Subcutaneous adipose tissue (tissue), 4 donors: ENCODE results near the gene KRTAP2-2. TPM values are rescaled to one million over a fixed set of nuclear protein-coding genes. Genes with fewer than 3 reads are reported as not detected.

Source experiments
- CTCF ChIP-seq: fragments of 450-650 bp; IDR thresholded peaks from one replicate; pipeline ENCODE4 v1.5.1; 2016; ENCODE audit warnings: low read depth, mild to moderate bottlenecking, control low read depth, antibody characterized with exemption, moderate library complexity
- total RNA-seq, 4 donors: library from RNA; depleted of rRNA; stranded (reverse); fragments of >200 nt; gene quantifications; one replicate each; pipeline ENCODE4 v1.1.0, GENCODE V29; 2016

The KRTAP2-2 gene
- total RNA-seq, 4 donors from 2014 or later: not detected

- no peak for TF ChIP-seq CTCF
Observed at GRCh38 chr17:41064301-41064700, 9.3 kb upstream of the KRTAP2-2 start.

GRCh38 chr17:41063449-41063848 is 8.4 kb upstream of the KRTAP2-2 start:
- no peak for TF ChIP-seq CTCF

- TF ChIP-seq CTCF: no peak
Observed at GRCh38 chr17:41061964-41062363, 6.9 kb upstream of the KRTAP2-2 start.

GRCh38 chr17:41060052-41060604 is 5.1 kb upstream of the KRTAP2-2 start, which contains the start of gene KRTAP2-3:
KRTAP2-3 (minus strand) TSS chr17:41060114; CDS start chr17:41060050, 64 bp downstream.
- TF ChIP-seq CTCF: no peak

GRCh38 chr17:41058741-41059140 is 3.7 kb upstream of the KRTAP2-2 start:
- no peak for TF ChIP-seq CTCF

- TF ChIP-seq CTCF: no peak
Observed at GRCh38 chr17:41057547-41057946, 2.5 kb upstream of the KRTAP2-2 start.

- no peak for TF ChIP-seq CTCF
Observed at GRCh38 chr17:41054025-41054424, 1.0 kb downstream of the KRTAP2-2 start.
